ENCODE results near the gene NXPE4. TPM values are rescaled to one million over a fixed set of nuclear protein-coding genes. Genes with fewer than 3 reads are reported as not detected.

NXPE4 gene
- total RNA-seq, 1 experiment from 2014 or later: not detected

DNA sequence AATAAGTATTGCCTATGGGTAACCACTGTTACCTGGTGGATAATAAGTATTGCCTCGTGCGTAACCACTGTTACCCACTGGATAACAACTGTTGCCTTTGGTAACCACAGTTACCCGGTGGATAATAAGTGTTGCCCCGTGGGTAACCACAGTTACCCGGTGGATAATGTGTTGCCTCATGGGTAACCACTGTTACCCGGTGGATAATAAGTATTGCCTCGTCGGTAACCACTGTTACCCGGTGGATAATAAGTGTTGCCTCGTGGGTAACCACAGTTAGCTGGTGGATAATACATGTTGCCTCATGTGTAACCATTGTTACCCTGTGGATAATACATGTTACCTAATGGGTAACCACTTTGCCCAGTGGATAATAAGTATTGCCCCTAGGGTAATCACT lies 9.8 kb upstream of the NXPE4 start:
- no TSS peak for BruUV-seq (replicated peaks)
- Histone ChIP-seq H3K4me1 (ENCODE audit: control insufficient read depth, insufficient read depth, low read length) (no peaks in the 10 kb centered on the region), H3K27me3 (ENCODE audit: control insufficient read depth, insufficient read depth, low read length) (no peaks in the 10 kb centered on the region), H3K4me3 (ENCODE audit: low read depth in 2 of 2, low read length in 2 of 2) (no peak overlapping the region), H3K36me3 (ENCODE audit: control insufficient read depth, insufficient read depth, low read length) (no peaks in the 10 kb centered on the region), H3K27ac (ENCODE audit: low read length) (no peak overlapping the region), H3K9me3 (ENCODE audit: control insufficient read depth, insufficient read depth, low read depth, low read length) (0 out of 2 replicates have a peak, but pooled peaks cover 3% of the 10 kb centered on the region)
- POLR2A ChIA-PET: no interaction called here
- CTCF ChIA-PET: no interaction called here
- in situ Hi-C loops (cut with HindIII; ENCODE audit: low pct_unique_long_range_greater_than_20kb, low sequenced_read_pairs): no loop called here
- no peak for DNase-seq (ENCODE audit: low read depth, low spot score)
- no peak for TF ChIP-seq POLR2AphosphoS5 (IDR thresholded peaks at IDR 0.05; ENCODE audit: low read depth, low read length)
- no peak for TF ChIP-seq CTCF (IDR thresholded peaks at IDR 0.05)
- TF ChIP-seq REST (IDR thresholded peaks at IDR 0.05; ENCODE audit: insufficient read depth in 1 of 2, low read depth in 2 of 2, low read length in 1 of 2): no peak
- no peak for TF ChIP-seq TCF7L2 (IDR thresholded peaks at IDR 0.05; ENCODE audit: low read depth, low read length)
- no peak for TF ChIP-seq SIN3A (IDR thresholded peaks at IDR 0.05; ENCODE audit: borderline replicate concordance, insufficient read depth, low read depth, low read length)
- intact Hi-C loops (cut with micrococcal nuclease; ENCODE audit: unreplicated experiment): no loop called here
- ATAC-seq: no peak

DNA sequence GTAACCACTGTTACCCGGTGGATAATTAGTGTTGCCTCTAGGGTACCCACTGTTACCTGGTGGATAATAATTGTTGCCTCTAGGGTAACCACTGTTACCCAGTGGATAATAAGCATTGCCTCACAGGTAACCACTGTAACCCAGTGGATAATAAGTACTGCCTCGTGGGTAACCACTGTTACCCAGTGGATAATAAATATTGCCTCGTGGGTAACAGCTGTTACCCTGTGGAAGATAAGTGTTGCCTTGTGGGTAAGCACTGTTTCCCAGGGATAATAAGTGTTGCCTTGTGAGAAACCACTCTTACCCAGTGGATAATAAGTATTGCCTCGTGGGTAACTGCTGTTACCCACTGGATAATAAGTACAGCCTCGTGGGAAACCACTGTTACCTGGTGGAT lies 9.3 kb upstream of the NXPE4 start:
- ChIA-PET POLR2A (no interaction called here), CTCF (no interaction called here)
- intact Hi-C loops (cut with micrococcal nuclease; ENCODE audit: unreplicated experiment) (no loop called here), in situ Hi-C loops (cut with HindIII; ENCODE audit: low pct_unique_long_range_greater_than_20kb, low sequenced_read_pairs) (no loop called here)
- Histone ChIP-seq H3K27ac (ENCODE audit: low read length) (no peak overlapping the region), H3K36me3 (ENCODE audit: control insufficient read depth, insufficient read depth, low read length) (no peaks in the 10 kb centered on the region), H3K27me3 (ENCODE audit: control insufficient read depth, insufficient read depth, low read length) (no peaks in the 10 kb centered on the region), H3K4me1 (ENCODE audit: control insufficient read depth, insufficient read depth, low read length) (no peaks in the 10 kb centered on the region), H3K4me3 (ENCODE audit: low read depth in 2 of 2, low read length in 2 of 2) (no peak overlapping the region), H3K9me3 (ENCODE audit: control insufficient read depth, insufficient read depth, low read depth, low read length) (0 out of 2 replicates have a peak, but pooled peaks cover 3% of the 10 kb centered on the region)
- no TSS peak for BruUV-seq (replicated peaks)
- TF ChIP-seq TCF7L2 (IDR thresholded peaks at IDR 0.05; ENCODE audit: low read depth, low read length) (no peak), CTCF (IDR thresholded peaks at IDR 0.05) (no peak)
- DNase-seq (ENCODE audit: low read depth, low spot score) (no peak), ATAC-seq (no peak)

Data from Panc1 (cell line).